GM12878 (cell line): ENCODE results near the gene CCDC14.

Source experiments
- BRCA1 ChIP-seq: IDR thresholded peaks from 2 replicates; pipeline ENCODE4 v1.6.1; 2011; ENCODE audit warnings: low read depth, low read length, improper control_type of control experiment
- CBFB ChIP-seq: IDR thresholded peaks from 2 replicates; pipeline ENCODE4 v1.6.1; 2016; ENCODE audit warnings: antibody characterized with exemption, low read depth
- CEBPB ChIP-seq, 2 experiments: fragments of 150-350 bp in 1 of 2; IDR thresholded peaks; 2 replicates each; pipeline ENCODE4 v1.6.1; 2012 to 2014; ENCODE audit warnings: low read depth in 2 of 2, low read length in 2 of 2, borderline replicate concordance in 1 of 2, inconsistent platforms in 1 of 2
- CTCF ChIP-seq, 3 experiments: IDR thresholded peaks in 2 of 3; conservative IDR thresholded peaks in 1 of 3; 2 replicates each; pipeline ENCODE4 v1.5.1; 2011; ENCODE audit warnings: low read depth in 3 of 3, low read length in 3 of 3, mild to moderate bottlenecking in 3 of 3, control low read depth in 2 of 3, moderate library complexity in 2 of 3, inconsistent platforms in 1 of 3, mixed read lengths in 1 of 3; ENCODE audit not compliant: control insufficient read depth in 2 of 3, insufficient read depth in 1 of 3; ENCODE audit errors: extremely low read depth in 1 of 3
- ELK1 ChIP-seq: IDR thresholded peaks from 2 replicates; pipeline ENCODE4 v1.6.1; 2012; ENCODE audit warnings: low read depth, low read length, improper control_type of control experiment
- HCFC1 ChIP-seq: fragments of 150-350 bp; IDR thresholded peaks from 2 replicates; pipeline ENCODE4 v1.6.1; 2014; ENCODE audit warnings: low read length
- HDAC6 ChIP-seq: fragments of 200-600 bp; sonication (generic); IDR thresholded peaks from one replicate; pipeline ENCODE4 v1.8.0; 2017; ENCODE audit warnings: antibody characterized with exemption; ENCODE audit not compliant: unreplicated experiment
- MXI1 ChIP-seq: fragments of 150-350 bp; IDR thresholded peaks from 2 replicates; pipeline ENCODE4 v1.6.1; 2011; ENCODE audit warnings: low read depth, mild to moderate bottlenecking, inconsistent platforms, low read length, improper control_type of control experiment
- NFXL1 ChIP-seq: fragments of 450-650 bp; IDR thresholded peaks from 2 replicates; pipeline ENCODE4 v1.6.1; 2017; ENCODE audit warnings: antibody characterized with exemption, mild to moderate bottlenecking, borderline replicate concordance
- TCF12 ChIP-seq: IDR thresholded peaks from 2 replicates; pipeline ENCODE4 v1.6.1; 2011; ENCODE audit warnings: low read depth, mild to moderate bottlenecking, low read length
- USF2 ChIP-seq: IDR thresholded peaks from 2 replicates; pipeline ENCODE4 v1.6.1; 2011; ENCODE audit warnings: low read depth, low read length, improper control_type of control experiment, borderline replicate concordance
- ZNF384 ChIP-seq: IDR thresholded peaks from 2 replicates; pipeline ENCODE4 v1.6.1; 2012; ENCODE audit warnings: low read depth, mild to moderate bottlenecking, low read length, improper control_type of control experiment, borderline replicate concordance

GRCh38 chr3:123871946-123872345 is 89.1 kb downstream of the CCDC14 start:
- TF ChIP-seq ELK1: no peak
- TF ChIP-seq BRCA1: no peak
- no peak for TF ChIP-seq MXI1
- no peak for TF ChIP-seq USF2
- TF ChIP-seq ZNF384: no peak
- TF ChIP-seq CBFB: no peak
- TF ChIP-seq HDAC6: no peak
- no peak for TF ChIP-seq CTCF (IDR thresholded peaks at IDR 0.05 in 2 of 3, conservative IDR thresholded peaks at IDR 0.05 in 1 of 3; ENCODE audit: control insufficient read depth in 2 of 3, extremely low read depth in 1 of 3, insufficient read depth in 1 of 3, low read depth in 3 of 3, low read length in 3 of 3)
- TF ChIP-seq HCFC1: no peak
- no peak for TF ChIP-seq NFXL1
- TF ChIP-seq TCF12: no peak
- no peak for TF ChIP-seq CEBPB (IDR thresholded peaks at IDR 0.05; ENCODE audit: borderline replicate concordance in 1 of 2, low read depth in 2 of 2, low read length in 2 of 2)
